HEK293 (cell line): ENCODE results near the gene ZFHX3.

Experiments used
- SP2 ChIP-seq: fragments of 450-650 bp; formaldehyde crosslinking; IDR thresholded peaks from 2 replicates; pipeline ENCODE4 v1.5.1; 2016; ENCODE audit warnings: missing biosample characterization, missing genetic modification characterization
- YY1 ChIP-seq: fragments of 450-650 bp; formaldehyde crosslinking; IDR thresholded peaks from 2 replicates; pipeline ENCODE4 v1.5.1; 2018; ENCODE audit warnings: missing biosample characterization, missing genetic modification characterization
- ZBTB7A ChIP-seq: fragments of 450-650 bp; formaldehyde crosslinking; IDR thresholded peaks from 2 replicates; pipeline ENCODE4 v1.5.1; 2016; ENCODE audit warnings: low read depth, missing biosample characterization, missing genetic modification characterization
- ZNF24 ChIP-seq: fragments of 450-650 bp; formaldehyde crosslinking; IDR thresholded peaks from 2 replicates; pipeline ENCODE4 v1.5.1; 2016; ENCODE audit warnings: missing biosample characterization, missing genetic modification characterization
- ZNF248 ChIP-seq: fragments of 450-650 bp; formaldehyde crosslinking; IDR thresholded peaks from 2 replicates; pipeline ENCODE4 v1.5.1; 2017; ENCODE audit warnings: missing biosample characterization, missing genetic modification characterization
- ZNF416 ChIP-seq: fragments of 450-650 bp; formaldehyde crosslinking; IDR thresholded peaks from 2 replicates; pipeline ENCODE4 v1.5.1; 2016; ENCODE audit warnings: missing biosample characterization, missing genetic modification characterization
- ZNF501 ChIP-seq: fragments of 450-650 bp; formaldehyde crosslinking; IDR thresholded peaks from 2 replicates; pipeline ENCODE4 v1.5.1; 2016; ENCODE audit warnings: missing biosample characterization, missing genetic modification characterization
- ZNF701 ChIP-seq: fragments of 450-650 bp; formaldehyde crosslinking; IDR thresholded peaks from 2 replicates; pipeline ENCODE4 v1.5.1; 2016; ENCODE audit warnings: missing biosample characterization, missing genetic modification characterization
- ZNF747 ChIP-seq: fragments of 450-650 bp; formaldehyde crosslinking; IDR thresholded peaks from 2 replicates; pipeline ENCODE4 v1.5.1; 2016; ENCODE audit warnings: missing biosample characterization, missing genetic modification characterization
- ZSCAN30 ChIP-seq: fragments of 450-650 bp; IDR thresholded peaks from 2 replicates; pipeline ENCODE4 v1.5.1; 2018; ENCODE audit warnings: missing biosample characterization, mild to moderate bottlenecking, missing genetic modification characterization, moderate library complexity
- TF ChIP-seq, protein P1 (sequence below): fragments of 450-650 bp; formaldehyde crosslinking; IDR thresholded peaks from 2 replicates; pipeline ENCODE4 v1.5.1; 2016; ENCODE audit warnings: missing biosample characterization, missing genetic modification characterization
- TF ChIP-seq, protein P2 (sequence below): fragments of 450-650 bp; formaldehyde crosslinking; IDR thresholded peaks from 2 replicates; pipeline ENCODE4 v1.5.1; 2016; ENCODE audit warnings: missing biosample characterization, missing genetic modification characterization

DNA sequence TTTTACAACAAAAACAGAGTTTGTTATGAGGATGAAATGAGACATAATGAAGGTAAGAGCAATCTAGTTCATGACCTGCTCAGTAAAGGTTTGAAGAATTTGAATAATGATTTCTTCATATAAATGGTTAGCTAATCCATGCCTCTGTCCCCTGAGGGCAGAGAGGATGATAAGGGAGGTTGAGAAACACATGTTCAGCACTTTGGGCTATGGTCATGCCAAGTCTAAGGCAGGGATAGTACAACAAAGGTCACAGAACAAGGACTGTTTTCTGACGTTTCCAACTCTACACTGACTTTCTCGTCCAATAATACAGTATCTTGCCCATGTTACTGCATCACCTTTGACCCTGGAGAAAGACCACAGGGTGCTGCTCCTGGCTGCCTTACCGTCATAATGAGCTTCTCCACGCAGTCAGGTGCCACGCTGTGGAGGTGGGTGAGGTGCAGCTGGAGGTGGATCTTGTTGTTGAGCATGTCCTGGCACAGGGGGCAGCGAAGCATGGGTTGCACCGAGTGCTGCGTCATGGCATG is 236.7 kb downstream of the ZFHX3 start:
- TF ChIP-seq, protein P1, sequence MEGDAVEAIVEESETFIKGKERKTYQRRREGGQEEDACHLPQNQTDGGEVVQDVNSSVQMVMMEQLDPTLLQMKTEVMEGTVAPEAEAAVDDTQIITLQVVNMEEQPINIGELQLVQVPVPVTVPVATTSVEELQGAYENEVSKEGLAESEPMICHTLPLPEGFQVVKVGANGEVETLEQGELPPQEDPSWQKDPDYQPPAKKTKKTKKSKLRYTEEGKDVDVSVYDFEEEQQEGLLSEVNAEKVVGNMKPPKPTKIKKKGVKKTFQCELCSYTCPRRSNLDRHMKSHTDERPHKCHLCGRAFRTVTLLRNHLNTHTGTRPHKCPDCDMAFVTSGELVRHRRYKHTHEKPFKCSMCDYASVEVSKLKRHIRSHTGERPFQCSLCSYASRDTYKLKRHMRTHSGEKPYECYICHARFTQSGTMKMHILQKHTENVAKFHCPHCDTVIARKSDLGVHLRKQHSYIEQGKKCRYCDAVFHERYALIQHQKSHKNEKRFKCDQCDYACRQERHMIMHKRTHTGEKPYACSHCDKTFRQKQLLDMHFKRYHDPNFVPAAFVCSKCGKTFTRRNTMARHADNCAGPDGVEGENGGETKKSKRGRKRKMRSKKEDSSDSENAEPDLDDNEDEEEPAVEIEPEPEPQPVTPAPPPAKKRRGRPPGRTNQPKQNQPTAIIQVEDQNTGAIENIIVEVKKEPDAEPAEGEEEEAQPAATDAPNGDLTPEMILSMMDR (tag by site-specific recombination) = no peak
- TF ChIP-seq ZNF747 (tag by site-specific recombination) = no peak
- TF ChIP-seq SP2 = no peak
- TF ChIP-seq ZBTB7A (tag by site-specific recombination) = no peak
- TF ChIP-seq YY1 (tag by site-specific recombination) = no peak
- TF ChIP-seq ZNF701 (tag by site-specific recombination) = no peak
- TF ChIP-seq, protein P2, sequence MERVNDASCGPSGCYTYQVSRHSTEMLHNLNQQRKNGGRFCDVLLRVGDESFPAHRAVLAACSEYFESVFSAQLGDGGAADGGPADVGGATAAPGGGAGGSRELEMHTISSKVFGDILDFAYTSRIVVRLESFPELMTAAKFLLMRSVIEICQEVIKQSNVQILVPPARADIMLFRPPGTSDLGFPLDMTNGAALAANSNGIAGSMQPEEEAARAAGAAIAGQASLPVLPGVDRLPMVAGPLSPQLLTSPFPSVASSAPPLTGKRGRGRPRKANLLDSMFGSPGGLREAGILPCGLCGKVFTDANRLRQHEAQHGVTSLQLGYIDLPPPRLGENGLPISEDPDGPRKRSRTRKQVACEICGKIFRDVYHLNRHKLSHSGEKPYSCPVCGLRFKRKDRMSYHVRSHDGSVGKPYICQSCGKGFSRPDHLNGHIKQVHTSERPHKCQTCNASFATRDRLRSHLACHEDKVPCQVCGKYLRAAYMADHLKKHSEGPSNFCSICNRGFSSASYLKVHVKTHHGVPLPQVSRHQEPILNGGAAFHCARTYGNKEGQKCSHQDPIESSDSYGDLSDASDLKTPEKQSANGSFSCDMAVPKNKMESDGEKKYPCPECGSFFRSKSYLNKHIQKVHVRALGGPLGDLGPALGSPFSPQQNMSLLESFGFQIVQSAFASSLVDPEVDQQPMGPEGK (tag by site-specific recombination) = no peak
- TF ChIP-seq ZNF416 (tag by site-specific recombination) = no peak
- no peak for TF ChIP-seq ZNF248 (tag by site-specific recombination)
- TF ChIP-seq ZSCAN30 (tag by site-specific recombination) = no peak
- TF ChIP-seq ZNF24 = no peak
- no peak for TF ChIP-seq ZNF501 (tag by site-specific recombination)
